PC-9 (cell line): Measurements from ENCODE around the gene COL15A1. TPM values are rescaled to one million over a fixed set of nuclear protein-coding genes. Genes with fewer than 3 reads are reported as not detected.

Experiments used
- BruUV-seq: library from RNA; stranded (reverse); fragments of 400-500 nt; replicated peaks from 2 replicates; lab custom pipeline; 2021; lab: Mats Ljungman, UMichigan
- CTCF ChIA-PET: fragments of 300-600 bp; sonication (Branson Sonifier 250); formaldehyde crosslinking; loops from one replicate; lab custom pipeline; 2022; ENCODE audit warnings: antibody characterized with exemption; lab: Charles Lee
- POLR2A ChIA-PET: fragments of 300-600 bp; sonication (Branson Sonifier 250); formaldehyde crosslinking; loops from one replicate; lab custom pipeline; 2022; ENCODE audit warnings: antibody characterized with exemption; ENCODE audit not compliant: unreplicated experiment; lab: Charles Lee
- DNase-seq, 2 experiments: peaks; one replicate each; pipeline versions ENCODE4 v3.0.0 to v3.0.0-alpha.2; 2015 to 2022; ENCODE audit warnings: mixed read lengths in 1 of 2
- H2AFZ ChIP-seq: fragments of 200-600 bp; sonication (generic); 2 replicates; pipeline ENCODE4 v1.8.1; 2017; ENCODE audit warnings: antibody characterized with exemption
- H3F3A ChIP-seq: fragments of 200-600 bp; sonication (generic); 2 replicates; pipeline ENCODE4 v1.8.1; 2017; ENCODE audit warnings: antibody characterized with exemption, mild to moderate bottlenecking, low read depth; ENCODE audit not compliant: insufficient read depth
- H3K27ac ChIP-seq: fragments of 200-600 bp; sonication (generic); 2 replicates; pipeline ENCODE4 v1.6.1; 2016; ENCODE audit warnings: mixed run types
- H3K27me3 ChIP-seq: fragments of 200-600 bp; sonication (generic); 2 replicates; pipeline ENCODE4 v1.6.1; 2016; ENCODE audit warnings: low read depth, mixed run types; ENCODE audit not compliant: insufficient read depth
- H3K36me3 ChIP-seq: fragments of 200-600 bp; sonication (generic); 2 replicates; pipeline ENCODE4 v1.6.1; 2016; ENCODE audit warnings: low read depth, mixed run types
- H3K4me1 ChIP-seq: fragments of 200-600 bp; sonication (generic); replicated peaks from 2 replicates; pipeline ENCODE4 v1.6.1; 2016; ENCODE audit warnings: mixed run types; ENCODE audit not compliant: insufficient read depth
- H3K4me2 ChIP-seq: fragments of 200-600 bp; sonication (generic); 2 replicates; pipeline ENCODE4 v1.6.1; 2017; ENCODE audit warnings: mixed run types
- H3K4me3 ChIP-seq: fragments of 200-600 bp; sonication (generic); 2 replicates; pipeline ENCODE4 v1.6.1; 2016; ENCODE audit warnings: mixed run types
- H3K79me2 ChIP-seq: fragments of 200-600 bp; sonication (generic); 2 replicates; pipeline ENCODE4 v1.6.1; 2017; ENCODE audit warnings: low read depth, mixed run types
- H3K9me2 ChIP-seq: fragments of 200-600 bp; sonication (generic); 2 replicates; pipeline ENCODE4 v1.8.1; 2017; ENCODE audit warnings: mild to moderate bottlenecking; ENCODE audit not compliant: insufficient read depth
- H3K9me3 ChIP-seq: fragments of 200-600 bp; sonication (generic); 2 replicates; pipeline ENCODE4 v1.8.1; 2016; ENCODE audit warnings: low read depth; ENCODE audit not compliant: insufficient read depth
- H4K20me1 ChIP-seq: fragments of 200-600 bp; sonication (generic); 2 replicates; pipeline ENCODE4 v1.8.1; 2017; ENCODE audit not compliant: insufficient read depth
- EZH2 ChIP-seq: fragments of 200-600 bp; sonication (generic); IDR thresholded peaks from 2 replicates; pipeline ENCODE4 v1.8.0; 2017; ENCODE audit warnings: antibody characterized with exemption, low read depth
- intact Hi-C: fragments of 100-400 bp; cut with micrococcal nuclease; formaldehyde crosslinking; loops from one replicate; pipeline ENCODE4 v1.10.0; 2022; ENCODE audit not compliant: unreplicated experiment
- total RNA-seq: library from RNA; stranded (reverse); gene quantifications from 2 replicates; pipeline ENCODE4 v1.2.3, GENCODE V29; 2021
- TF ChIP-seq, protein P1 (sequence below): fragments of 200-600 bp; sonication (generic); conservative IDR thresholded peaks from 2 replicates; pipeline ENCODE4 v1.6.1; 2017; ENCODE audit warnings: mixed run types, antibody characterized with exemption, mild to moderate bottlenecking, moderate library complexity

COL15A1 gene
- total RNA-seq, 1 experiment from 2014 or later, result not detected

DNA sequence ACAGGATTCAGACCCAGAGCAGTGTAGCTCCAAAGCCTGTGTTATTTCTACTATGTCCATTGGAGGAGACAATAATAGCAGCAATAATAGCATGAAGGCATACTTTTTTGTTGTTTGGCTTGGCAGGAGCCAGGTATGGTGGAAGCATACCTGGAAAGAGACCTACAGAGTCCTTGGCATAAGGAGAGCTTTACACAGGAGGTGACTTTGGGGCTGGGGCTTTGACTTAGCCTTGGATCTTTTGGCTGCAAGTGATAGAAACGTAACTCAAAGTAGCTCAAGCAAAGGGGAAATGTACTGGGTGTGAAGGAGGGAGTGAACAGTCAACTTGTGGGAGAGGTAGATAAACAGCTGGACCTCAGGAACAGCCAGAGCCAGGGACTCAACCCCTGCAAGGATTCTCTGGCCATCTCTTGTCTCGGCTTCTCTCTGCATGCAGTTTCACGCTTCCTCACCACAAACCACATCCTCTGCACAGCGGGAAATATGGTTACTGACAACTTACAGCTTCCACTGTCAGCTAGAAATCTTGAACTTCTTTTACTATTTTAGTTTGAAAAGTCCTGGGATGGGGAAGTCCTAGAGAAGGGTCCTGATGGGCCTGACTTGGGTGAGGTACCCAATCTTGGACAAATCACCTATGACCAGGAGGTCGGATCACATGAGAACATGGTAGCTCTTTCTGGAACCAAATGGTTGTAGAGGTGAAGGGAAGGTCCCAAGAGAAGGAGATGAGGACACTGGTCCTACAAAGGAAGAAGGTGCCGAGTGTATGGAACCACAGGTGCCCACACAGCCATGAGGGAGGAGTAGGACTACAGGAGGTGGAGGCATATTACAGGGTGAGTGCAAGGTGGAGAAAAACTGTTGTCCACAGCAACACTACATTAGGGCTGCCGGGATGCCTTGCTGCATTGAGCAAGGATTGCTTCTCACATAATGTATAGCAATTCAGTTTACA lies 114.2 kb downstream of the COL15A1 start:
- DNase-seq, result no peak
- no peaks in the 10 kb centered on the region for H4K20me1 ChIP-seq
- H3K27ac ChIP-seq, result peak overlapping the region; percentile 40
- CTCF ChIA-PET, result no interaction called here
- H3K4me3 ChIP-seq, result no peak overlapping the region
- TF ChIP-seq, protein P1, sequence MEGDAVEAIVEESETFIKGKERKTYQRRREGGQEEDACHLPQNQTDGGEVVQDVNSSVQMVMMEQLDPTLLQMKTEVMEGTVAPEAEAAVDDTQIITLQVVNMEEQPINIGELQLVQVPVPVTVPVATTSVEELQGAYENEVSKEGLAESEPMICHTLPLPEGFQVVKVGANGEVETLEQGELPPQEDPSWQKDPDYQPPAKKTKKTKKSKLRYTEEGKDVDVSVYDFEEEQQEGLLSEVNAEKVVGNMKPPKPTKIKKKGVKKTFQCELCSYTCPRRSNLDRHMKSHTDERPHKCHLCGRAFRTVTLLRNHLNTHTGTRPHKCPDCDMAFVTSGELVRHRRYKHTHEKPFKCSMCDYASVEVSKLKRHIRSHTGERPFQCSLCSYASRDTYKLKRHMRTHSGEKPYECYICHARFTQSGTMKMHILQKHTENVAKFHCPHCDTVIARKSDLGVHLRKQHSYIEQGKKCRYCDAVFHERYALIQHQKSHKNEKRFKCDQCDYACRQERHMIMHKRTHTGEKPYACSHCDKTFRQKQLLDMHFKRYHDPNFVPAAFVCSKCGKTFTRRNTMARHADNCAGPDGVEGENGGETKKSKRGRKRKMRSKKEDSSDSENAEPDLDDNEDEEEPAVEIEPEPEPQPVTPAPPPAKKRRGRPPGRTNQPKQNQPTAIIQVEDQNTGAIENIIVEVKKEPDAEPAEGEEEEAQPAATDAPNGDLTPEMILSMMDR, result no peak
- no peaks in the 10 kb centered on the region for H3K79me2 ChIP-seq
- H3K9me3 ChIP-seq, result no peaks in the 10 kb centered on the region; the same call in 1 of the 2 replicates
- intact Hi-C loops, result loop anchor here (10.0 kb wide), 1 partner anchor 53 kb away; no protein-coding TSS in a partner anchor
- POLR2A ChIA-PET, result no interaction called here
- H3K36me3 ChIP-seq, result no peaks in the 10 kb centered on the region
- H2AFZ ChIP-seq, result no peak overlapping the region
- H3K27me3 ChIP-seq, result no peaks in the 10 kb centered on the region
- no TSS peak for BruUV-seq
- H3K4me1 ChIP-seq, result peaks cover 58% of the 10 kb centered on the region
- H3F3A ChIP-seq, result peaks cover 23% of the 10 kb centered on the region
- H3K4me2 ChIP-seq, result peak overlapping the region; percentile 12; the same call in 1 of the 2 replicates
- H3K9me2 ChIP-seq, result no peaks in the 10 kb centered on the region; the same call in 1 of the 2 replicates

DNA sequence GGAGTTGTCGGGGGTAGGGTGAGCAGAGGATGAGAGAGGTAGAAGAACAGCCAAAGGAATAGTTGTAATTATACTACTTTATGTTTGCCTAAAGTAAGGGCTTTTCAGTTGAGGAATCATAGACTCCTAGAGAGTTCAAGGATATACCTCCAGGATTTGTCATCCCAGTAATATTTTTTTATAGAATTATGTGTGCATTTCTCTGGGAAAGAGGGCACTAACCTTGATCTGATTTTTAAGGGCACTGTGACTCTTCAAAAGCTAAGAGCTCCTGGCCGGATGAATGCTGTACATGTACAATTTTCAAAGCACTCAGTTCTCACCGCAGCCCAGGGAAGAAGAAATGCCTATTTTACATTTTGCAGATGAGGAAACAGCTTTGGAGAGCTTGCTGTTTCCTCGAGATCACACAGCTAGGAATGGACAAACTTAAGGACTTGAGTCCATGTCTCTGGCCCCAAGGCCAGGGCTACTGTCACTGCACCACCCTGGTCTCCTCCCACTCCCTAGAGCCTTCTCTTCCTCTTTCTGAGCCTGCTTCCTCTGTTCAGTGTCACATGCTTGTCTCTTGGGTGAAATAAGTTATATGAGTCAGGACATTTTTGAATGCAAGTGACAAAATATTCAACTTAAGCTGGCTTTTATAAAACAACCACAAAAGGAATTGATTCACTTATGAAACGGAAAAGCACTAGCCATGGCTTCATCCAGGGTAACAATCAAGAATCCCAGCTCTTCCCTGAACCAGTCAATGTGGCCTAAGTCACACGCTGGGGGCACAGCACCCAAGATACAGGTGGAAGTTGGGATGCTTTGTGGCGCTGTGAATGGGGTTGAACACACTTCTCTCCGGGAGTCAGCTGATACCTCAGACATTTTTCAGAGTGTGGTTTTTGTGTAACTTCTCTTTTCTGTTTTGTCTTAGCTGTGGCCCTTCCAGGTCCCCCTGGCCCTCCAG lies 115.5 kb downstream of the COL15A1 start:
- CTCF ChIA-PET, result no interaction called here
- Histone ChIP-seq H3K79me2 (no peaks in the 10 kb centered on the region), H3K36me3 (no peaks in the 10 kb centered on the region), H3K27ac (no peak overlapping the region), H3K9me3 (no peaks in the 10 kb centered on the region; the same call in 1 of the 2 replicates), H3K4me1 (peaks cover 45% of the 10 kb centered on the region), H3K4me2 (no peak overlapping the region), H3F3A (peaks cover 23% of the 10 kb centered on the region), H4K20me1 (no peaks in the 10 kb centered on the region), H3K4me3 (no peak overlapping the region), H2AFZ (no peak overlapping the region), H3K27me3 (no peaks in the 10 kb centered on the region), H3K9me2 (no peaks in the 10 kb centered on the region; the same call in 1 of the 2 replicates)
- BruUV-seq, result no TSS peak
- intact Hi-C loops, result loop anchor here (10.0 kb wide), 1 partner anchor 54 kb away; no protein-coding TSS in a partner anchor
- POLR2A ChIA-PET, result interaction anchor here (0.5 to 0.6 kb wide), 2 partner anchors 216 to 376 kb away, joined by 3 to 12 read pairs; no protein-coding TSS in a partner anchor
- no peak for DNase-seq
- TF ChIP-seq, protein P1, result no peak
- no peak for TF ChIP-seq EZH2

DNA sequence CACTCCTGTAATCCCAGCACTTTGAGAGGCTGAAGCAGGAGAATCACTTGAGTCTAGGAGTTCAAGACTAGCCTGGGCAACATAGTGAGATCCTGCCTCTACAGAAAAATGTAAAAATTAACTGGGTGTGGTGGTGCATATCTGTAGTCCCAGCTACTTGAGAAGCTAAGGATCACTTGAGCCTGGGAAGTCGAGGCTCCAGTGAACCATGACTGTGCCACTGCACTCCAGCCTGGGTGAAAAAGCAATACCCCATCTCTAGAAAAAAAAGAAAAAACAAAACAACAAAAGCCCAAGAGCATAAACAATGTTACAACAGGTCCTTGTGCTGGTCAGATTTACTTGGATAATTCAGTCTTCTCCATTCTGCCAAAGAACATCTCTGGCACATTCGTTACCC lies 116.9 kb downstream of the COL15A1 start:
- H3K4me3 ChIP-seq, result no peak overlapping the region
- peaks cover 32% of the 10 kb centered on the region for H3K4me1 ChIP-seq
- no peaks in the 10 kb centered on the region for H3K27me3 ChIP-seq
- H3K9me3 ChIP-seq, result no peaks in the 10 kb centered on the region; the same call in 1 of the 2 replicates
- POLR2A ChIA-PET, result interaction anchor here (0.6 kb wide), 1 partner anchor 46 kb away, joined by 4 read pairs; no protein-coding TSS in a partner anchor
- H3K36me3 ChIP-seq, result no peaks in the 10 kb centered on the region
- H3F3A ChIP-seq, result peaks cover 13% of the 10 kb centered on the region
- H3K4me2 ChIP-seq, result no peak overlapping the region
- H3K79me2 ChIP-seq, result no peaks in the 10 kb centered on the region
- CTCF ChIA-PET, result no interaction called here
- no TSS peak for BruUV-seq
- H4K20me1 ChIP-seq, result no peaks in the 10 kb centered on the region
- no peak for TF ChIP-seq EZH2
- TF ChIP-seq, protein P1, result no peak
- no peaks in the 10 kb centered on the region; the same call in 1 of the 2 replicates for H3K9me2 ChIP-seq
- intact Hi-C loops, result no loop called here
- no peak overlapping the region for H2AFZ ChIP-seq
- H3K27ac ChIP-seq, result no peak overlapping the region
- DNase-seq, result no peak
